Karpas-422 (cell line): ENCODE data around the gene SYT8. TPM values are rescaled to one million over a fixed set of nuclear protein-coding genes. Genes with fewer than 3 reads are reported as not detected.
A peak's percentile ranks its signal among the peaks of the same experiment; 100 is the strongest.

Experiments used
- DNase-seq: peaks from one replicate; pipeline ENCODE4 v3.0.0-alpha.2; 2015
- H2AFZ ChIP-seq: fragments of 200-600 bp; sonication (generic); 2 replicates; pipeline ENCODE4 v1.6.1; 2014; ENCODE audit warnings: antibody characterized with exemption, low read length, mixed read lengths
- H3K27ac ChIP-seq: fragments of 200-600 bp; sonication (generic); 2 replicates; pipeline ENCODE4 v1.5.1; 2014; ENCODE audit warnings: mild to moderate bottlenecking, low read length, moderate library complexity
- H3K27me3 ChIP-seq: fragments of 200-600 bp; sonication (generic); 2 replicates; pipeline ENCODE4 v1.6.1; 2014; ENCODE audit warnings: low read length, mixed read lengths
- H3K36me3 ChIP-seq: fragments of 200-600 bp; sonication (generic); 2 replicates; pipeline ENCODE4 v1.6.1; 2014; ENCODE audit warnings: low read length, mixed read lengths; ENCODE audit not compliant: insufficient read depth
- H3K4me1 ChIP-seq: fragments of 200-600 bp; sonication (generic); 2 replicates; pipeline ENCODE4 v1.6.1; 2014; ENCODE audit warnings: mild to moderate bottlenecking, low read length, mixed read lengths
- H3K4me2 ChIP-seq: fragments of 200-600 bp; sonication (generic); 2 replicates; pipeline ENCODE4 v1.6.1; 2014; ENCODE audit warnings: low read length, low read depth, mild to moderate bottlenecking; ENCODE audit not compliant: poor library complexity, severe bottlenecking
- H3K4me3 ChIP-seq: fragments of 200-600 bp; sonication (generic); 2 replicates; pipeline ENCODE4 v1.5.1; 2014; ENCODE audit warnings: mild to moderate bottlenecking, antibody characterized with exemption, low read length, mixed read lengths
- H3K79me2 ChIP-seq: fragments of 200-600 bp; sonication (generic); 2 replicates; pipeline ENCODE4 v1.6.1; 2014; ENCODE audit warnings: mild to moderate bottlenecking, low read length, mixed read lengths
- H3K9ac ChIP-seq: fragments of 200-600 bp; sonication (generic); 2 replicates; pipeline ENCODE4 v1.6.0; 2014; ENCODE audit warnings: low read length
- H3K9me2 ChIP-seq: fragments of 200-600 bp; sonication (generic), shearing (Covaris generic); replicated peaks from 2 replicates; pipeline ENCODE4 v1.6.0; 2014; ENCODE audit warnings: mild to moderate bottlenecking, low read length, moderate library complexity; ENCODE audit not compliant: insufficient read depth
- H3K9me3 ChIP-seq: fragments of 300-700, 200-600 bp; sonication (generic); 2 replicates; pipeline ENCODE4 v1.6.1; 2014; ENCODE audit warnings: low read length, mixed read lengths
- H4K20me1 ChIP-seq: fragments of 200-600 bp; sonication (generic); 2 replicates; pipeline ENCODE4 v1.6.1; 2014; ENCODE audit warnings: mild to moderate bottlenecking, antibody characterized with exemption, low read length, low read depth; ENCODE audit not compliant: insufficient read depth
- total RNA-seq: library from RNA; depleted of rRNA; stranded (reverse); fragments of >200 nt; shearing (Covaris generic); gene quantifications from 2 replicates; pipeline ENCODE4 v1.2.3, GENCODE V29; 2014; ENCODE audit warnings: low replicate concordance

SYT8 gene
- total RNA-seq, 1 experiment from 2014 or later = not detected

GRCh38 chr11:1832211-1832919 is 2.4 kb upstream of the SYT8 start:
- Histone ChIP-seq H3K4me3 (no peak overlapping the region), H4K20me1 (peaks cover 3% of the 10 kb centered on the region; the same call in 1 of the 2 replicates), H3K27ac (no peak overlapping the region), H3K27me3 (no peaks in the 10 kb centered on the region), H3K9me2 (no peaks in the 10 kb centered on the region), H3K4me2 (no peak overlapping the region), H3K36me3 (no peaks in the 10 kb centered on the region), H3K79me2 (no peaks in the 10 kb centered on the region), H3K9ac (no peak overlapping the region), H2AFZ (no peak overlapping the region), H3K9me3 (no peaks in the 10 kb centered on the region), H3K4me1 (no peaks in the 10 kb centered on the region)
- DNase-seq = peak; percentile 75

DNA sequence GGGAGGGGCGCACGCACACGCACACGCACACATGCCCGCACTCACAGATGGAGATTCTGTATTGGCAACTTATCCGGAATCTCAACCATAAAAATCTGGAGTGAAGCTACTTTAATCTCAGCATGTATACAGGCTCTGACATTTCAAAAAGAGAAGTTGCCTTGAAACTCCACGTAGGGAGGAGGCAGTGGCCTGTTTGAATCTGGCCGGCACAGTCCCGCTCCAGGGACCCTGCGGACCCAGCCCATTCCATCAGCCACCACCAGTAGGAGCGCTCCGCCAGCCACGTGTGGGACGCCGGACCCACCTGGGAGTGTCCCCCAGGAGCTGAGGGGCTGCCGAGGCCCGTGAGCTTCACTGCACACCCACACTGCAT is 1.9 kb upstream of the SYT8 start:
- H3K4me1 ChIP-seq = peaks cover 2% of the 10 kb centered on the region
- H2AFZ ChIP-seq = no peak overlapping the region
- no peak overlapping the region for H3K9ac ChIP-seq
- no peaks in the 10 kb centered on the region for H3K36me3 ChIP-seq
- no peak overlapping the region for H3K27ac ChIP-seq
- no peak overlapping the region for H3K4me3 ChIP-seq
- no peaks in the 10 kb centered on the region for H3K79me2 ChIP-seq
- H3K4me2 ChIP-seq = no peak overlapping the region
- H3K9me2 ChIP-seq = no peaks in the 10 kb centered on the region
- no peaks in the 10 kb centered on the region for H3K9me3 ChIP-seq
- H3K27me3 ChIP-seq = no peaks in the 10 kb centered on the region
- H4K20me1 ChIP-seq = peaks cover 3% of the 10 kb centered on the region; the same call in 1 of the 2 replicates
- DNase-seq = no peak

- Histone ChIP-seq H3K9ac (no peak overlapping the region), H3K27me3 (no peaks in the 10 kb centered on the region), H3K27ac (no peak overlapping the region), H3K9me3 (no peaks in the 10 kb centered on the region), H3K4me2 (no peak overlapping the region), H3K79me2 (no peaks in the 10 kb centered on the region), H3K4me1 (peaks cover 14% of the 10 kb centered on the region), H3K36me3 (no peaks in the 10 kb centered on the region), H4K20me1 (no peaks in the 10 kb centered on the region; the same call in 1 of the 2 replicates), H2AFZ (no peak overlapping the region), H3K4me3 (no peak overlapping the region), H3K9me2 (no peaks in the 10 kb centered on the region)
- DNase-seq = no peak
Measured at GRCh38 chr11:1834062-1834610, 654 bp upstream of the SYT8 start.

- H3K4me1 ChIP-seq = peaks cover 26% of the 10 kb centered on the region
Measured at GRCh38 chr11:1835671-1836010, 851 bp downstream of the SYT8 start.

GRCh38 chr11:1836011-1836945 is 1.5 kb downstream of the SYT8 start:
- Histone ChIP-seq H3K36me3 (no peaks in the 10 kb centered on the region), H3K4me1 (peaks cover 26% of the 10 kb centered on the region), H3K9me2 (no peaks in the 10 kb centered on the region), H2AFZ (no peak overlapping the region), H3K4me3 (no peak overlapping the region), H3K79me2 (no peaks in the 10 kb centered on the region), H3K9me3 (no peaks in the 10 kb centered on the region), H3K4me2 (no peak overlapping the region), H3K27me3 (no peaks in the 10 kb centered on the region), H3K9ac (no peak overlapping the region), H4K20me1 (no peaks in the 10 kb centered on the region; the same call in 1 of the 2 replicates), H3K27ac (no peak overlapping the region)
- peak; percentile 38 for DNase-seq

More at GRCh38 chr11:1835671-1836010, 851 bp downstream of the SYT8 start:
- DNase-seq = no peak
- Histone ChIP-seq H3K27me3 (no peaks in the 10 kb centered on the region), H3K9me3 (no peaks in the 10 kb centered on the region), H3K4me3 (no peak overlapping the region), H3K27ac (no peak overlapping the region), H3K9ac (no peak overlapping the region), H3K36me3 (no peaks in the 10 kb centered on the region), H2AFZ (no peak overlapping the region), H4K20me1 (no peaks in the 10 kb centered on the region; the same call in 1 of the 2 replicates), H3K4me2 (no peak overlapping the region), H3K79me2 (no peaks in the 10 kb centered on the region), H3K9me2 (no peaks in the 10 kb centered on the region)

DNA sequence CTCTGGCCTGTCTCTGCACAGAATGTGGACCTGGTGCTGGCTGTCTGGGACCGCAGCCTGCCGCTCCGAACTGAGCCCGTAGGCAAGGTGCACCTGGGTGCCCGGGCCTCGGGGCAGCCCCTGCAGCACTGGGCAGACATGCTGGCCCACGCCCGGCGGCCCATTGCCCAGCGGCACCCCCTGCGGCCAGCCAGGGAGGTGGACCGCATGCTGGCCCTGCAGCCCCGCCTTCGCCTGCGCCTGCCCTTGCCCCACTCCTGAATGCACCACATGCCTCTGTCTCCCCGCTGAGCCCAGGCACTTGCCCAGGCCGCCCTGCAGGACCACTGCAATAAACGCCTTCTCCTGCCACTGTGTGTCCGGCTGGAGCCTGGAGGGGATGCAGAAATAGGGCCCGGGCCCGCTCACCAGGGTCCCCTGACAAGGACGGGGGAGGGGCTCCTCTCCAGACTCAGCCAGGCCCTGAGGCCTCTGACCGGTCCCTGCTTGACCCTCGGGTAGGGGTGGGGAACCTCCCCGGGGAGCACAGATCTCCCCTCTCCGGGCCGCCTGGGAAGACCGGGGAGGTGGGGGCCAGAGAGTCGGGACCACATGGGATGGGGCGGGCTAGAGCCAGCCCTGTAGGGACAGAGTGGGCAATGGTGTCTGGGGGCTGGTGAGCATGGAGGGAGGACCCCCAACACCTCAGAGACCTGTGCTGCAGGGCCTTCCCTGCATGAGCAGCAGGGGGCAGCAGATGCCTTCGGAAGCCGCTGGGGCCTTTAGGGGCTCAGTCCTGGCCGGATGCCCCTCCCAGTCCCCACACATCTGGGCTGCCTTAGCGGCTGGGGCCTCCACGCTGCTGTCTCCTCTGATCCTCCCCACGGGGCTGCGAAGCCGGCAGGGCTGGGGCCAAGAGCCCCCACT is 2.6 kb downstream of the SYT8 start:
- H3K9me2 ChIP-seq = no peaks in the 10 kb centered on the region
- H3K9me3 ChIP-seq = no peaks in the 10 kb centered on the region
- no peak overlapping the region for H3K27ac ChIP-seq
- peak; percentile 95 for DNase-seq
- H3K4me1 ChIP-seq = peaks cover 26% of the 10 kb centered on the region
- H3K36me3 ChIP-seq = no peaks in the 10 kb centered on the region
- no peak overlapping the region for H3K4me2 ChIP-seq
- no peak overlapping the region for H3K4me3 ChIP-seq
- no peak overlapping the region for H2AFZ ChIP-seq
- H3K27me3 ChIP-seq = no peaks in the 10 kb centered on the region
- H3K79me2 ChIP-seq = no peaks in the 10 kb centered on the region
- H3K9ac ChIP-seq = 0 out of 2 replicates have a peak overlapping the region, but pooled peaks have one; percentile 25
- H4K20me1 ChIP-seq = no peaks in the 10 kb centered on the region; the same call in 1 of the 2 replicates

- 0 out of 2 replicates have a peak overlapping the region, but pooled peaks have one; percentile 25 for H3K9ac ChIP-seq
- no peak overlapping the region for H2AFZ ChIP-seq
- no peak overlapping the region for H3K4me2 ChIP-seq
- no peak overlapping the region for H3K27ac ChIP-seq
- no peaks in the 10 kb centered on the region for H3K9me2 ChIP-seq
- H4K20me1 ChIP-seq = no peaks in the 10 kb centered on the region; the same call in 1 of the 2 replicates
- no peak overlapping the region for H3K4me3 ChIP-seq
- H3K9me3 ChIP-seq = no peaks in the 10 kb centered on the region
- no peaks in the 10 kb centered on the region for H3K79me2 ChIP-seq
- no peaks in the 10 kb centered on the region for H3K36me3 ChIP-seq
- peaks cover 26% of the 10 kb centered on the region for H3K4me1 ChIP-seq
- no peak for DNase-seq
- no peaks in the 10 kb centered on the region for H3K27me3 ChIP-seq
Measured at GRCh38 chr11:1838077-1838425, 3.3 kb downstream of the SYT8 start.
